Naive B cell (primary cell): Measurements from ENCODE around the gene ERLIN1. TPM values are rescaled to one million over a fixed set of nuclear protein-coding genes. Genes with fewer than 3 reads are reported as not detected.

ENCODE experiments used
- polyA plus RNA-seq, 6 donors: library from polyadenylated mRNA; unstranded; fragments of 300-500 nt; fragmentation: Illumina TruSeq; gene quantifications; one replicate each; pipeline ENCODE4 v1.2.3, GENCODE V29; 2021; ENCODE audit warnings: low read depth in 6 of 6

ERLIN1 gene
- polyA plus RNA-seq, 6 donors from 2014 or later = 3.4 to 14.6 (median 9.8) TPM

Other genes starting within 250 kb of the ERLIN1 start
- gene DNMBP, start 176.1 kb downstream of the ERLIN1 start, polyA plus RNA-seq = 10 to 100 TPM in 1 of 6 donors, 1 to 10 TPM in 5; 1.2 to 11.9 (median 6.1) TPM
- not detected for gene CPN1, start 104.2 kb downstream of the ERLIN1 start, polyA plus RNA-seq
- 10 to 100 TPM in 4 of 6 donors, 1 to 10 TPM in 2; 7.5 to 15.5 (median 12.4) TPM for gene CHUK, start 43.6 kb upstream of the ERLIN1 start, polyA plus RNA-seq
- 10 to 100 TPM; 23.8 to 40.6 (median 28.9) TPM for gene CWF19L1, start 81.6 kb upstream of the ERLIN1 start, polyA plus RNA-seq
- gene BLOC1S2, start 100.7 kb upstream of the ERLIN1 start, polyA plus RNA-seq = 100 to 1,000 TPM; 254 to 374 (median 297) TPM
- gene PKD2L1, start 144.2 kb upstream of the ERLIN1 start, polyA plus RNA-seq = 1 to 10 TPM in 1 of 6 donors, under 1 TPM in 2, not detected in 3; 0.25 to 1.1 (median 0.93) TPM
- 1 to 10 TPM; 1.7 to 8.3 (median 4.2) TPM for gene SCD, start 161.2 kb upstream of the ERLIN1 start, polyA plus RNA-seq